GM18867 (cell line): ENCODE results near the gene RAI1.

Experiments
- ATAC-seq: cut with Tn5 transposase; IDR thresholded peaks from one replicate; pipeline ENCODE4 v1.9.1; 2021; ENCODE audit warnings: mild to moderate bottlenecking, moderate library complexity; ENCODE audit not compliant: unreplicated experiment

RAI1 gene

GRCh38 chr17:17763734-17764133 is 82.5 kb downstream of the RAI1 start:
- no peak for ATAC-seq

GRCh38 chr17:17765359-17766076 is 84.3 kb downstream of the RAI1 start:
- ATAC-seq: no peak

GRCh38 chr17:17766077-17766743 is 85.0 kb downstream of the RAI1 start:
- ATAC-seq: no peak

GRCh38 chr17:17766744-17767120 is 85.5 kb downstream of the RAI1 start:
- no peak for ATAC-seq

GRCh38 chr17:17767154-17767869 is 86.1 kb downstream of the RAI1 start:
- no peak for ATAC-seq

- ATAC-seq: no peak
Observed at GRCh38 chr17:17767887-17768418, 86.7 kb downstream of the RAI1 start.

- no peak for ATAC-seq
Observed at GRCh38 chr17:17768424-17769088, 87.3 kb downstream of the RAI1 start.

- no peak for ATAC-seq
Observed at GRCh38 chr17:17769869-17770631, 88.8 kb downstream of the RAI1 start.

GRCh38 chr17:17770632-17771044 is 89.4 kb downstream of the RAI1 start:
- no peak for ATAC-seq

GRCh38 chr17:17771498-17772201 is 90.4 kb downstream of the RAI1 start:
- ATAC-seq: no peak

GRCh38 chr17:17772231-17772630 is 91.0 kb downstream of the RAI1 start:
- no peak for ATAC-seq

GRCh38 chr17:17774009-17774881 is 93.0 kb downstream of the RAI1 start:
- ATAC-seq: no peak

GRCh38 chr17:17776889-17777288 is 95.6 kb downstream of the RAI1 start:
- no peak for ATAC-seq

GRCh38 chr17:17778308-17779014 is 97.2 kb downstream of the RAI1 start:
- ATAC-seq: no peak

- no peak for ATAC-seq
Observed at GRCh38 chr17:17779015-17779611, 97.9 kb downstream of the RAI1 start.

- ATAC-seq: no peak
Observed at GRCh38 chr17:17780922-17781590, 99.8 kb downstream of the RAI1 start.
